ENCODE results near the gene IL11. TPM values are rescaled to one million over a fixed set of nuclear protein-coding genes. Genes with fewer than 3 reads are reported as not detected.

Gene IL11
- total RNA-seq, 2 experiments from 2014 or later = 0.27 TPM

DNA sequence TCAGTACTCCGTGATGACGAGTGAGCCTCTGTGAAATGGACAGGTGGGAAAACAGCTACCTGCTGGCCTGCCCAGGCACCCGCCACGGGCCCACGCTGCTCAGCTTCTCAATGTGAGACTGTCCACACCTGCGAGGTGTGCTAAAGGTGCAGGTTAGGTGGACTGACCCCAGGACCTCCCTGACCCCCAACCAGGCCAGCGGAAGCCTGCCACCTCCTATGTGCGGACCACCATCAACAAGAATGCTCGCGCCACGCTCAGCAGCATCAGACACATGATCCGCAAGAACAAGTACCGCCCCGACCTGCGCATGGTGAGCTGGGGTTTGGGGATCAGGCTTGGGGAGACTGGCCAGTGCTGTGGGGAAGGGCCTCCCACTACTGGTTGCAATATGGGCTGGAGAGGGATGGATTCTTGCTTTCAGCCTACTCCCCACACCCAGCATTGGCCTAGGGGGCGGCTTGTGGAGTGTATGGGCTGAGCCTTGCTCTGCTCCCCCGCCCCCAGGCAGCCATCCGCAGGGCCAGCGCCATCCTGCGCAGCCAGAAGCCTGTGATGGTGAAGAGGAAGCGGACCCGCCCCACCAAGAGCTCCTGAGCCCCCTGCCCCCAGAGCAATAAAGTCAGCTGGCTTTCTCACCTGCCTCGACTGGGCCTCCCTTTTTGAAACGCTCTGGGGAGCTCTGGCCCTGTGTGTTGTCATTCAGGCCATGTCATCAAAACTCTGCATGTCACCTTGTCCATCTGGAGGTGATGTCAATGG is 17.7 kb upstream of the IL11 start:
- ChIA-PET POLR2A (no interaction called here), CTCF (interaction anchor here (1.0 to 2.4 kb wide), 3 partner anchors 9 to 108 kb away, joined by 3 to 7 read pairs (median 4); partner anchors contain the start of gene HSPBP1)
- Mint-ChIP-seq H3K27ac (peak overlapping the region; percentile 25), H3K9me3 (no peaks in the 10 kb centered on the region), H3K4me1 (peaks cover 52% of the 10 kb centered on the region), H3K27me3 (no peaks in the 10 kb centered on the region), H3K4me3 (peak overlapping the region; percentile 99), H3K36me3 (ENCODE audit: low read depth) (peaks cover 49% of the 10 kb centered on the region)
- DNase-seq = no peak

DNA sequence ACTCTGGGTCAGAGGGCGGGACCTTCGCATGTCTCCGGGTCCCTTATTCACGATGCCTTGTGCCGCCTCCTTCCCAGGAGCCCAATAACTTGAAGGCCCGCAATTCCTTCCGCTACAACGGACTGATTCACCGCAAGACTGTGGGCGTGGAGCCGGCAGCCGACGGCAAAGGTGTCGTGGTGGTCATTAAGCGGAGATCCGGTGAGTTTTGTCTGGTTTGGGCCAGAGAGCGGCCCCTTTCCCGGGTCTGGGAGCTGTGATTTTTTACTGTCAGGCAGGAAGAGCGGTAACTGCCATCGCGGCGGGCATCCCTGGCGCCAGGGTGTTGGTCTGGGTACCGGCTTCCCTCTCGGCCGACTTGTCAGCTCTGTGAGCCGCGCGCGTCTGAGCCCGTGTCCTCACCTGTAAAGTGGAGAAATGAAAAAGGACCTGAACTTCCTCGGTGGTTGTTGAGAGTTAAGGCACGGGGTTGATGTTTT is 16.3 kb upstream of the IL11 start:
- ChIA-PET CTCF (interaction anchor here (0.8 kb wide), 1 partner anchor 268 kb away, joined by 4 read pairs; no protein-coding TSS in a partner anchor), POLR2A (no interaction called here)
- H3K27me3 Mint-ChIP-seq = no peaks in the 10 kb centered on the region
- peak overlapping the region; percentile 96 for H3K27ac Mint-ChIP-seq
- H3K36me3 Mint-ChIP-seq (ENCODE audit: low read depth) = peaks cover 56% of the 10 kb centered on the region
- H3K4me1 Mint-ChIP-seq = peaks cover 65% of the 10 kb centered on the region
- H3K4me3 Mint-ChIP-seq = peak overlapping the region; percentile 99
- no peaks in the 10 kb centered on the region for H3K9me3 Mint-ChIP-seq
- DNase-seq = no peak

DNA sequence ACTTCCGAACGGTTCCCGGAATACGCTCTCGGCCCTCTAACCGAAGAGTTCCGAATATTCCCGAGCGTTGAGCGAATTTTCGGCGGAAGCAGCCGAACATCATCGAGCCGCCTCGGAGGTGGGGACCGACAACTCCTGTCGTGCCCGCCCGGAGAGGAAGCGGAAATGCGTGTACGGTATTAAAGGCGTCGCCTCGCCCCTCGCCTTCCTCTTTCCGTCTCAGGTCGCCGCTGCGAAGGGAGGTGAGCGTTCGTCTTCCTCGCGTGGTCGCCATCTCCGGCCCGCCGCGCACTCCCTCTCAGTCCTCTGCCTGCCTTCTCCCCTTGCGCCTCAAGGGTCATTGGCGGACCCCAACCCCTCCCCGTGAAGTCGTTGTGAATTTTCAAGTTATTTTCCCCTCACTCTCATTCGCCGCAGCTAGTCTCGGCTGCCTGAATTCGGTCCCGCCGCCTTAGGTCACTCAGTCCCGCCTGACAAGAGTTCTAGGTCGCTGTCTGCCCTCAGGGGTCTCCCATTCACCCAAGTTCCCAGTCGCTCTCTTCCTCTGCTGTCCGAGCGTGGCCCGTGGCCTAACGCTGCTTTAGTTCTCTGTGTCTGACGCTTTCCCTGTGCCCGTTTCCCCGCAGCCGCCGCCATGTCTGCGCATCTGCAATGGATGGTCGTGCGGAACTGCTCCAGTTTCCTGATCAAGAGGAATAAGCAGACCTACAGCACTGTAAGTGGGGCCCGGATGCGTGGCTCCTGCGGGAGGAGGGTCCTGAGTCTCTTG is 15.6 kb upstream of the IL11 start, which contains the start of gene RPL28:
RPL28 (plus strand) TSS at position 209 of the 769 bp plus-strand sequence; CDS start at position 635, 426 bp downstream.
- H3K27ac Mint-ChIP-seq = peak within 1 kb of the TSS; percentile 96
- peaks cover 56% of the 10 kb centered on the region for H3K36me3 Mint-ChIP-seq (ENCODE audit: low read depth)
- H3K4me1 Mint-ChIP-seq = peaks cover 67% of the 10 kb centered on the region
- POLR2A ChIA-PET = interaction anchor here (2.6 kb wide), 1 partner anchor 22 kb away, joined by 12 read pairs; the partner anchor contains the start of gene UBE2S
- DNase-seq = peak; percentile 99
- no peaks in the 10 kb centered on the region for H3K9me3 Mint-ChIP-seq
- no peaks in the 10 kb centered on the region for H3K27me3 Mint-ChIP-seq
- H3K4me3 Mint-ChIP-seq = peak within 1 kb of the TSS; percentile 99
- CTCF ChIA-PET = interaction anchor here (0.8 kb wide), 1 partner anchor 268 kb away, joined by 4 read pairs; no protein-coding TSS in a partner anchor

DNA sequence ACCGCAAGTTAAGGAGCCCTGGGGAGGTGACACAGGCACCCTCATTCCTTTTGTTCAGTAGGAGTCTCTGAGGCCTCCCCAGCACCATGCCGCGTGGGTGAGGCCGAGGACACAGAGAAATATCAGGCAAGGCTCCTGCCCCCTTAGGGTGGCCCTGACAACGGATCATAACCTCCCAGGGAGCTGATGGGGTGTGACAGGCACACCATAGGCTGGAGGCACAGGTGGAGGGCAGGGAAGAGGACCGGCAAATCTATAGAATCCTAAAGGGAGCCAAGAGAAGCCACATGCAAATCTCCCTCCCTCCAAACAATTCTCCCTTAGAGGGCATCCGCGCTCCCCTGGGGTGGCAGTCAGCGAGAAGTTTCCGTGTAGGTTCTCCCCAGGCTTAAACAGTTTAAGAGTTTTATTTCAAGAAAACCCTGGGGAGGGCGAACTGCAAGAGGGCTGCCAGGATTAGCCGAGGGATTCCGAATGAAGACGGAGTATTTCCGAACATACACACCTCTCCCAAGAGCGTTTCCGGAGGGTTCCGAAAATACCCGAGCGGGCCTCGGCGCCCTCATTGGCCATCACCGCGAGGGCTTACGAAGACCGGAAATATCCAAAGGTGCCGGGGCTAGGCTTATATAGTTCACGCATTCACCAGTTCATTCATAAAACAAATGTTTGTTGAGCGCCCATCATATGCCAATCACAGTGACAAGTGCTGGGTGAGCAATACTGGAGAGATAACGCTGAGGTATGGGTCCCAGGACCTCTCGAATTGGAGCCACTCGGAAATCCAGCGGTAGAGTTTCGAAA is 14.9 kb upstream of the IL11 start:
- POLR2A ChIA-PET = interaction anchor here (0.6 to 2.6 kb wide), 3 partner anchors 22 to 244 kb away, joined by 3 to 12 read pairs (median 5); partner anchors contain the start of genes PPP6R1 and UBE2S
- H3K4me1 Mint-ChIP-seq = peaks cover 61% of the 10 kb centered on the region

DNA sequence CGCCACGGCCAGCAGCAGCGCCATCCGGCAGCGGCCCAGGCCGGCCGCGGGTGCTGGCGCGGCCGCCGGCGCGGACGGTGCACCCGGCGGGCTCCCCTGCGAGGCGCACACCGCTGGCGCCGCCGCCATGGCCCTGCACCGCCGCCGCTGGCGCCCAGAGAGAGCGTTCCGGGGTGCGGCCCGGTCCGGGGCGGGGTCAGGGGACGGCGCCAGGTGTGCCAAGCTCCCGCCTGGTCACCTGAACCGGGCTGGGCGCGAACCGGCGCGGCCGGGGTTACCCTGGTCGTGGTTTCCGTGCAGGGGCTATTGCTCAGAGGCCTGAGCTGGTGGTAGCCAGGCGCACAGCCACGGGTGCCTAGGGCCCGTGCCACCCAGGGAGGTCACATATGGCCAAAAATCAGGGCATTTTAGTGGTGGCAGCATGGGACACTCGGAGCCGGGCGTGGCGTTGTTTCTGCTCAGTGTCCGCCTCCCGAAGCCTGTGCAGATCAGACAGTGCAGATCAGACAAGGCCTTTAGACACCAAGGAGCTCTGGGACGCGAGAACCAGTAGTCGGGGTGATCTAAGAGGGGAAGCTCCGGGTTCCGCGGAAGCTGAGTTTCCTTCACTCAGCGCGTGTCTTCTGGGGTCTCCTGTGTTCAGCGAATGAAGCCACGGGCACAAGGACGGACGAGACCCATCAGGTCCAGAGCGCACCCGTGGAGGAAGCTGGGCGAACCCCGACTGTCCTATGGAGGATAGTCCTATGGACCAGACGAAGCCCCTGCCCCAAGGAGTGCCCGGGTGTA is 14.1 kb upstream of the IL11 start, which contains the start of gene TMEM238:
TMEM238 (minus strand) TSS at position 162 of the 789 bp plus-strand sequence; CDS start at position 129, 33 bp downstream.
- Mint-ChIP-seq H3K9me3 (no peaks in the 10 kb centered on the region), H3K36me3 (ENCODE audit: low read depth) (peaks cover 48% of the 10 kb centered on the region), H3K27me3 (no peaks in the 10 kb centered on the region), H3K4me1 (peaks cover 54% of the 10 kb centered on the region), H3K4me3 (peak within 1 kb of the TSS; percentile 99), H3K27ac (peak within 1 kb of the TSS; percentile 96)
- DNase-seq = peak; percentile 45
- CTCF ChIA-PET = interaction anchor here (0.7 to 2.0 kb wide), 16 partner anchors 9 to 269 kb away, joined by 3 to 8 read pairs (median 4); no protein-coding TSS in a partner anchor
- POLR2A ChIA-PET = interaction anchor here (0.6 to 2.6 kb wide), 4 partner anchors 21 to 243 kb away, joined by 3 to 12 read pairs (median 4); partner anchors contain the start of genes PPP6R1 and UBE2S

More for the DNA sequence above, 14.9 kb upstream of the IL11 start:
- Mint-ChIP-seq H3K9me3 (no peaks in the 10 kb centered on the region), H3K27ac (peak overlapping the region; percentile 96), H3K4me3 (peak overlapping the region; percentile 99), H3K36me3 (ENCODE audit: low read depth) (peaks cover 53% of the 10 kb centered on the region), H3K27me3 (no peaks in the 10 kb centered on the region)
- peak; percentile 98 for DNase-seq
- CTCF ChIA-PET = interaction anchor here (0.9 to 1.5 kb wide), 7 partner anchors 10 to 84 kb away, joined by 3 to 5 read pairs (median 3); no protein-coding TSS in a partner anchor

DNA sequence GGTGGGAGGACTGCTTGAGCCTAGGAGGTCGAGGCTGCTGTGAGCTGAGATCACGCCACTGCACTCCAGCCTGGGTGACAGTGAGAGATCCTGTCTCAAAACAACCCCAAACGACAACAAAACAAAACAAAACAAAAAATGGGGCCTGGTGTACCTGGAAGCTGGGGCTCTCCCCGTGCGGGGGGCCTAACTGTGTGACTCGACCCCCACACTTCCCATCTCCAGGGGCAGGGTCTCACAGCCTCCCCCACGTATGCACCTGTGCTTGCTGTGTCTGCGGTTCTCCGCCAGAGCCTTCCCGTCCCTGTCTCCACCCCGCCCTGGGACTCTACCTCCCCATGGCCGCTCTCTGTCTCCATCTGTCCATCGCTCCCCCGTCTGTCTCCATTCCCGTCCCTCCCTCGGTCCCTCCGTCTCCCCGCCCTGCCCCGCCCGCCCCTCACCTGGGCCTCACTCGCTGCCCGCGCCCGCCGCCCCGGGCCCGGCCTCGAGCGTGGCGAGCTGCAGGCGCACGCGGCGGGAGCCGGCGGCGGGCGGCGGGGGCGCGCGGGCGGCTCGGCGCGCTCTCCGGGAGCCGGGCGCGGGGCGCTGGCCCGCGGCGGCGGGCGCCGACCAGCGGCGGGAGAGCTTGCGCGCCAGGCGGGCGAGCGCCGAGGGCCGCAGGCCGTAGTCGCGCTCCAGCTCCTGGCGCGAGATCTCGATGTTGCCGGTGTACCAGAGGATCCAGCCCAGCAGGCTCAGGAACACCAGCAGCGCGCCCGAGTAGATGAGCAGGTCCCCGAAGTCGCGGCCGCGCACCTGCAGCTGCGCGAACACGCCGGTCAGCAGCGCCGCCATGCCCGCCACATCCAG is 13.2 kb upstream of the IL11 start:
- Mint-ChIP-seq H3K27me3 (no peaks in the 10 kb centered on the region), H3K4me3 (peak overlapping the region; percentile 88), H3K9me3 (no peaks in the 10 kb centered on the region), H3K27ac (peak overlapping the region; percentile 95), H3K36me3 (ENCODE audit: low read depth) (peaks cover 41% of the 10 kb centered on the region), H3K4me1 (peaks cover 49% of the 10 kb centered on the region)
- POLR2A ChIA-PET = interaction anchor here (0.9 to 2.6 kb wide), 4 partner anchors 22 to 124 kb away, joined by 3 to 12 read pairs (median 4); partner anchors contain the start of genes PPP6R1 and UBE2S
- CTCF ChIA-PET = interaction anchor here (0.6 to 2.0 kb wide), 18 partner anchors 8 to 270 kb away, joined by 3 to 8 read pairs (median 4); no protein-coding TSS in a partner anchor
- DNase-seq = peak; percentile 56

GRCh38 chr19:55382522-55383054 is 12.3 kb upstream of the IL11 start:
- no peak for DNase-seq
- Mint-ChIP-seq H3K36me3 (ENCODE audit: low read depth) (peaks cover 33% of the 10 kb centered on the region), H3K27ac (peak overlapping the region; percentile 95), H3K4me1 (peaks cover 40% of the 10 kb centered on the region), H3K4me3 (peak overlapping the region; percentile 88), H3K9me3 (no peaks in the 10 kb centered on the region), H3K27me3 (no peaks in the 10 kb centered on the region)
- POLR2A ChIA-PET = interaction anchor here (1.3 kb wide), 1 partner anchor 80 kb away, joined by 3 read pairs; no protein-coding TSS in a partner anchor
- CTCF ChIA-PET = interaction anchor here (0.8 to 2.0 kb wide), 8 partner anchors 12 to 85 kb away, joined by 3 to 8 read pairs (median 4); no protein-coding TSS in a partner anchor

- CTCF ChIA-PET = no interaction called here
- Mint-ChIP-seq H3K4me1 (peaks cover 34% of the 10 kb centered on the region), H3K27ac (no peak overlapping the region), H3K36me3 (ENCODE audit: low read depth) (peaks cover 27% of the 10 kb centered on the region), H3K4me3 (peak overlapping the region; percentile 88), H3K27me3 (no peaks in the 10 kb centered on the region), H3K9me3 (no peaks in the 10 kb centered on the region)
- POLR2A ChIA-PET = no interaction called here
- no peak for DNase-seq
These were observed 11.8 kb upstream of the IL11 start for GRCh38 chr19:55382013-55382412.

GRCh38 chr19:55379174-55379573 is 8.9 kb upstream of the IL11 start:
- Mint-ChIP-seq H3K36me3 (ENCODE audit: low read depth) (peaks cover 14% of the 10 kb centered on the region), H3K4me3 (no peak overlapping the region), H3K27ac (no peak overlapping the region), H3K27me3 (peaks cover 2% of the 10 kb centered on the region), H3K9me3 (no peaks in the 10 kb centered on the region), H3K4me1 (peaks cover 21% of the 10 kb centered on the region)
- CTCF ChIA-PET = no interaction called here
- POLR2A ChIA-PET = no interaction called here
- DNase-seq = no peak

- no peaks in the 10 kb centered on the region for H3K9me3 Mint-ChIP-seq
- ChIA-PET CTCF (no interaction called here), POLR2A (no interaction called here)
- DNase-seq = no peak
- no peak overlapping the region for H3K4me3 Mint-ChIP-seq
- no peak overlapping the region for H3K27ac Mint-ChIP-seq
- H3K4me1 Mint-ChIP-seq = peaks cover 12% of the 10 kb centered on the region
- H3K27me3 Mint-ChIP-seq = peaks cover 9% of the 10 kb centered on the region
- peaks cover 14% of the 10 kb centered on the region for H3K36me3 Mint-ChIP-seq (ENCODE audit: low read depth)
These were observed 7.3 kb upstream of the IL11 start for GRCh38 chr19:55377356-55378131.

Data from activated CD4-positive, alpha-beta T cell treated with anti-CD3 and anti-CD28 coated beads, Interleukin-2, amount 10 ng/mL, durations not matched to agents 7 days and 5 days (primary cell).